CD14-positive monocyte (primary cell): Measurements from ENCODE around the gene LBX2. TPM values are rescaled to one million over a fixed set of nuclear protein-coding genes. Genes with fewer than 3 reads are reported as not detected.

ENCODE experiments used
- DNase-seq, 3 donors: peaks; one replicate each; pipeline ENCODE4 v3.0.0-alpha.2; 2011 to 2022
- H2AFZ ChIP-seq: 2 replicates; pipeline ENCODE4 v1.6.0; 2012; ENCODE audit warnings: mild to moderate bottlenecking, low read depth, low read length, inconsistent platforms; ENCODE audit not compliant: insufficient read depth, poor library complexity, severe bottlenecking
- H3K27ac ChIP-seq, 2 donors: 1 replicate in 1 of 2; 2 replicates in 1 of 2; pipeline ENCODE4 v1.5.1; 2012 to 2013; ENCODE audit warnings: low read length in 2 of 2, control low read depth in 1 of 2, inconsistent platforms in 1 of 2, low read depth in 1 of 2, mild to moderate bottlenecking in 1 of 2
- H3K27me3 ChIP-seq, 2 donors: one replicate each; pipeline versions ENCODE4 v1.6.0 to v1.6.1; 2011 to 2013; ENCODE audit warnings: low read length in 2 of 2; ENCODE audit not compliant: control insufficient read depth in 2 of 2, insufficient read depth in 2 of 2
- H3K36me3 ChIP-seq, 2 donors: replicated peaks in 1 of 2; 1 replicate in 1 of 2; 2 replicates in 1 of 2; pipeline versions ENCODE4 v1.5.1 to v1.6.1; 2012 to 2013; ENCODE audit warnings: low read length in 2 of 2, control low read depth in 1 of 2, inconsistent platforms in 1 of 2, mild to moderate bottlenecking in 1 of 2; ENCODE audit not compliant: insufficient read depth in 2 of 2, control insufficient read depth in 1 of 2
- H3K4me1 ChIP-seq, 2 donors: 1 replicate in 1 of 2; 2 replicates in 1 of 2; pipeline versions ENCODE4 v1.5.1 to v1.6.1; 2012 to 2013; ENCODE audit warnings: low read length in 2 of 2, control low read depth in 1 of 2, inconsistent platforms in 1 of 2, mild to moderate bottlenecking in 1 of 2, moderate library complexity in 1 of 2; ENCODE audit not compliant: insufficient read depth in 2 of 2, control insufficient read depth in 1 of 2
- H3K4me2 ChIP-seq: replicated peaks from 2 replicates; pipeline ENCODE3; 2012; ENCODE audit warnings: low read length, moderate library complexity, mild to moderate bottlenecking; ENCODE audit not compliant: poor library complexity, severe bottlenecking; ENCODE audit errors: extremely low read depth
- H3K4me3 ChIP-seq, 3 experiments: fragments of 200-600 bp in 1 of 3; sonication (generic) in 1 of 3; replicated peaks in 1 of 3; 1 replicate in 2 of 3; 2 replicates in 1 of 3; pipeline ENCODE4 v1.5.1; 2011 to 2013; ENCODE audit warnings: low read length in 3 of 3, mild to moderate bottlenecking in 3 of 3, control low read depth in 2 of 3, low read depth in 2 of 3, inconsistent platforms in 1 of 3, moderate library complexity in 1 of 3
- H3K79me2 ChIP-seq: 2 replicates; pipeline ENCODE4 v1.6.0; 2012; ENCODE audit warnings: mild to moderate bottlenecking, control low read depth, inconsistent platforms, low read length, moderate library complexity; ENCODE audit not compliant: insufficient read depth
- H3K9ac ChIP-seq: 2 replicates; pipeline ENCODE4 v1.6.0; 2017; ENCODE audit warnings: low read length, mild to moderate bottlenecking; ENCODE audit not compliant: insufficient read depth, poor library complexity, severe bottlenecking
- H3K9me3 ChIP-seq, 2 donors: replicated peaks in 1 of 2; 1 replicate in 1 of 2; 2 replicates in 1 of 2; pipeline versions ENCODE4 v1.5.1 to v1.6.1; 2012 to 2013; ENCODE audit warnings: low read length in 2 of 2, control low read depth in 1 of 2; ENCODE audit not compliant: control insufficient read depth in 1 of 2, insufficient read depth in 1 of 2
- H4K20me1 ChIP-seq: 2 replicates; pipeline ENCODE4 v1.6.0; 2012; ENCODE audit warnings: mild to moderate bottlenecking, low read length, control low read depth, moderate library complexity; ENCODE audit not compliant: insufficient read depth
- H3K27ac Mint-ChIP-seq, 7 donors: one replicate each; pipeline ENCODE4 v1.8.0; 2020; ENCODE audit warnings: mild to moderate bottlenecking in 7 of 7, mixed read lengths in 7 of 7, moderate library complexity in 6 of 7, inconsistent platforms in 2 of 7
- H3K27me3 Mint-ChIP-seq, 3 donors: one replicate each; pipeline ENCODE4 v1.8.0; 2021 to 2022; ENCODE audit warnings: low read depth in 3 of 3, mild to moderate bottlenecking in 3 of 3, mixed read lengths in 3 of 3, moderate library complexity in 3 of 3, inconsistent platforms in 1 of 3
- H3K36me3 Mint-ChIP-seq, 2 donors: one replicate each; pipeline ENCODE4 v1.8.0; 2020; ENCODE audit warnings: mixed read lengths in 2 of 2, inconsistent platforms in 1 of 2, mild to moderate bottlenecking in 1 of 2
- H3K4me1 Mint-ChIP-seq: one replicate; pipeline ENCODE4 v1.8.0; 2020; ENCODE audit warnings: mild to moderate bottlenecking, mixed read lengths
- H3K4me3 Mint-ChIP-seq, 2 donors: one replicate each; pipeline ENCODE4 v1.8.0; 2020; ENCODE audit warnings: mild to moderate bottlenecking in 2 of 2, mixed read lengths in 2 of 2, moderate library complexity in 1 of 2
- H3K9me3 Mint-ChIP-seq, 7 donors: one replicate each; pipeline ENCODE4 v1.8.0; 2020 to 2022; ENCODE audit warnings: mixed read lengths in 7 of 7, mild to moderate bottlenecking in 6 of 7, moderate library complexity in 6 of 7, inconsistent platforms in 2 of 7
- WGBS: methylation state at CpG from one replicate; pipeline ENCODE4 v1.1.5; 2013; ENCODE audit warnings: missing lambda C conversion rate; ENCODE audit not compliant: insufficient coverage; 5-methylcytosine and 5-hydroxymethylcytosine counted together
- intact Hi-C, 2 donors: fragments of 100-400 bp; cut with micrococcal nuclease; formaldehyde crosslinking; loops; one replicate each; pipeline versions ENCODE4 v1.15.0 to v1.15.1; 2023
- polyA plus RNA-seq, 3 donors: library from polyadenylated mRNA; depleted of rRNA in 1 of 3; unstranded in 2 of 3; stranded (reverse) in 1 of 3; fragments of 300-500 nt in 2 of 3; fragments of >200 nt in 1 of 3; fragmentation: Illumina TruSeq in 2 of 3; gene quantifications; 1 replicate in 2 of 3; 2 replicates in 1 of 3; pipeline ENCODE4 v1.2.3, GENCODE V29; 2012 to 2021
- TF ChIP-seq, protein P1 (sequence below): fragments of 200-600 bp; IDR thresholded peaks from one replicate; pipeline ENCODE4 v1.8.0; 2022; ENCODE audit warnings: antibody characterized with exemption, mild to moderate bottlenecking

LBX2 gene
- polyA plus RNA-seq, 3 donors, result 0.46 to 0.76 TPM; not detected in 1

DNA sequence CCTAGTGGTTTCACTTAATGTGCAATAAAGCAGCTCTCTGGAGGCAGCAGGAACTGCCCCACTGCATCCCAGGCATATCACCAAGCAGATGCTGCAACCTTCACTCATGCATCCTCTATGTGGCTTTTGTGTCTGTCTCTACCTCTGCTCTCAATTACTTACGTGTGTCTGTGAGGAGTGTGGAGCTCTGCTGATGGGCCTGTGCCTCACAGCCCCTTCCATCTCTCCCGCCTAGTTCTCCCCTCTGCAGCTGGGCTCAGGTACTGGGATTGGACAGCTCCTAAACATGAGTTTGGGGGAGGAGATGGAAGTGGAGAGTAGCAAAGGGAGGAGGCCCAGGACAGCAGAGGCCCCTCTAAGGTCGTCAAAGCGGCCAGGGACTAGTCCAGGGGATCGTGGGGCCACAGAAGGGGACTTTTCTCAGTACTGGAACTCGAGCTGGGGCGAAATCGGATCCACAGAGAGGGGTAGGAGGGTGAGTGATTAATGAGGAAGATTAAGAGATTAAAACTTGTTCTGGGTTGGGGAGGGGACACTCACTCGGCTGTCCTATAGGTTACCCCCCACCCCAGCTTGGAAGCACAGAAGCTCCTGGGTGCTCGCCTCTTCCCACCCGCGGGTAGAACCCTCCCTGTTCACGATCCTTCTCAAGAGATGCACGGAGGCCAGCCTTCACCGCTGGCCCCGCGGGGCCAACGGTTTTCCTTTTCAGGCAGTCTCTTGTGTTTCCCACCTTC is 2.1 kb upstream of the LBX2 start:
- H3K4me3 ChIP-seq, result peak overlapping the region in 1 of 3 experiments; percentile 85
- intact Hi-C loops, result no loop called here
- no peak for DNase-seq
- H2AFZ ChIP-seq, result no peak overlapping the region
- TF ChIP-seq, protein P1, sequence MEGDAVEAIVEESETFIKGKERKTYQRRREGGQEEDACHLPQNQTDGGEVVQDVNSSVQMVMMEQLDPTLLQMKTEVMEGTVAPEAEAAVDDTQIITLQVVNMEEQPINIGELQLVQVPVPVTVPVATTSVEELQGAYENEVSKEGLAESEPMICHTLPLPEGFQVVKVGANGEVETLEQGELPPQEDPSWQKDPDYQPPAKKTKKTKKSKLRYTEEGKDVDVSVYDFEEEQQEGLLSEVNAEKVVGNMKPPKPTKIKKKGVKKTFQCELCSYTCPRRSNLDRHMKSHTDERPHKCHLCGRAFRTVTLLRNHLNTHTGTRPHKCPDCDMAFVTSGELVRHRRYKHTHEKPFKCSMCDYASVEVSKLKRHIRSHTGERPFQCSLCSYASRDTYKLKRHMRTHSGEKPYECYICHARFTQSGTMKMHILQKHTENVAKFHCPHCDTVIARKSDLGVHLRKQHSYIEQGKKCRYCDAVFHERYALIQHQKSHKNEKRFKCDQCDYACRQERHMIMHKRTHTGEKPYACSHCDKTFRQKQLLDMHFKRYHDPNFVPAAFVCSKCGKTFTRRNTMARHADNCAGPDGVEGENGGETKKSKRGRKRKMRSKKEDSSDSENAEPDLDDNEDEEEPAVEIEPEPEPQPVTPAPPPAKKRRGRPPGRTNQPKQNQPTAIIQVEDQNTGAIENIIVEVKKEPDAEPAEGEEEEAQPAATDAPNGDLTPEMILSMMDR, result no peak
- peaks cover 0 to 20% of the 10 kb centered on the region in 2 donors for H3K9me3 ChIP-seq
- peaks cover 51 to 60% of the 10 kb centered on the region in 2 donors for H3K27me3 ChIP-seq
- H3K36me3 ChIP-seq, result no peaks in the 10 kb centered on the region
- H4K20me1 ChIP-seq, result no peaks in the 10 kb centered on the region
- peak overlapping the region; percentile 88 for H3K4me2 ChIP-seq
- Mint-ChIP-seq H3K9me3 (peaks cover 0 to 27% (median 4%) of the 10 kb centered on the region in 7 donors), H3K4me3 (peak overlapping the region; percentile 88 to 96), H3K36me3 (peaks cover 40 to 44% of the 10 kb centered on the region in 2 donors), H3K27ac (peak overlapping the region in 1 of 7 donors; percentile 34), H3K4me1 (peaks cover 71% of the 10 kb centered on the region), H3K27me3 (peaks cover 57 to 71% (median 58%) of the 10 kb centered on the region in 3 donors)
- 77% methylated on average over 9 of the region's 18 CpGs for WGBS
- H3K79me2 ChIP-seq, result peaks cover 21% of the 10 kb centered on the region
- peak overlapping the region; percentile 75 for H3K9ac ChIP-seq
- H3K27ac ChIP-seq, result no peak overlapping the region
- H3K4me1 ChIP-seq, result peaks cover 69 to 74% of the 10 kb centered on the region in 2 donors

DNA sequence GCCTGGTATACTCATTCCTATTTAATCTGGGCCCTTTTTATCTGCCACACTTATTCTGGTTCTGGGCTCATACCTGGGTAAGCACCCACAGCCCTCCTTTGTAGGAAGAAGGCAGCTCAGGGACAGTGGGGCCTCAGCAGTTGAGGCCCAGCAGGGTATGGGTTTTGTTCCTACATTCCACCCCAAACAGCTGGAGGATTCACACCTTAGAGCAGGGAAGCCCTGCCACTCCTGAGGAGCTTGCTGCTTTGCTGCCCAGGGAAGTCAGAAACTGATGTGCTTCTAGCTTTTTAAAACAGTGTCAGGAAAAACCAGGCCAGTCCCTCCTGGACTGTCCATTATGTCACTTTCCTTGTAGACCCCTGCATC is 1.2 kb upstream of the LBX2 start:
- Histone ChIP-seq H3K4me3 (no peak overlapping the region), H3K9me3 (peaks cover 0 to 20% of the 10 kb centered on the region in 2 donors), H3K4me1 (peaks cover 59 to 65% of the 10 kb centered on the region in 2 donors), H4K20me1 (no peaks in the 10 kb centered on the region), H3K4me2 (no peak overlapping the region), H3K27me3 (peaks cover 51 to 66% of the 10 kb centered on the region in 2 donors), H3K9ac (no peak overlapping the region), H3K79me2 (peaks cover 14% of the 10 kb centered on the region), H3K36me3 (no peaks in the 10 kb centered on the region), H2AFZ (no peak overlapping the region), H3K27ac (no peak overlapping the region)
- Mint-ChIP-seq H3K9me3 (peaks cover 0 to 27% (median 4%) of the 10 kb centered on the region in 7 donors), H3K27me3 (peaks cover 62 to 77% (median 64%) of the 10 kb centered on the region in 3 donors), H3K4me1 (peaks cover 62% of the 10 kb centered on the region), H3K27ac (peak overlapping the region in 1 of 7 donors; percentile 18), H3K36me3 (peaks cover 36 to 48% of the 10 kb centered on the region in 2 donors), H3K4me3 (peak overlapping the region in 1 of 2 donors; percentile 96)
- TF ChIP-seq, protein P1, result no peak
- intact Hi-C loops, result no loop called here
- no peak for DNase-seq
